K562 (cell line): ENCODE measurements around the gene CNGB1. TPM values are rescaled to one million over a fixed set of nuclear protein-coding genes. Genes with fewer than 3 reads are reported as not detected.

ENCODE experiments used
- ATAC-seq: fragments of 200-7000 bp; cut with Tn5 transposase; 3 replicates; pipeline ENCODE4 v1.9.1; 2020; ENCODE audit warnings: moderate library complexity
- BruUV-seq: library from RNA; stranded (reverse); fragments of 400-500 nt; replicated peaks from 2 replicates; lab custom pipeline; 2021; lab: Mats Ljungman, UMichigan
- CTCF ChIA-PET: fragments of 300-600 bp; formaldehyde crosslinking; extraction: SDS; loops from one replicate; lab custom pipeline; 2021; ENCODE audit warnings: low intra/inter-chr PET ratio; lab: Yijun Ruan, JAX
- POLR2A ChIA-PET: fragments of 300-600, 350-650 bp; sonication (Branson Sonifier 250); formaldehyde crosslinking; extraction: SDS; loops from one replicate; lab custom pipeline; 2021; ENCODE audit warnings: antibody characterized with exemption, inconsistent platforms; lab: Yijun Ruan, JAX
- DNase-seq, 4 experiments: peaks; one replicate each; pipeline versions ENCODE4 v3.0.0 to v3.0.0-alpha.2; 2011 to 2018; ENCODE audit warnings: low spot score in 3 of 4, mixed read lengths in 3 of 4; ENCODE audit errors: extremely low read depth in 1 of 4
- FAIRE-seq: peaks from 2 replicates; lab custom pipeline; 2011; peaks lifted over from hg19 to GRCh38; lab: Jason Lieb, UNC
- H2AFZ ChIP-seq: 2 replicates; pipeline ENCODE4 v1.6.0; 2011; ENCODE audit warnings: low read depth, low read length, control low read depth, inconsistent platforms
- H3K27ac ChIP-seq: fragments of 200-600 bp; 3 replicates; pipeline ENCODE4 v1.8.0; 2011; ENCODE audit warnings: low read depth, mild to moderate bottlenecking, control low read depth, inconsistent platforms, low read length, moderate library complexity, mixed read lengths; ENCODE audit errors: extremely low read depth
- H3K27me3 ChIP-seq, 2 experiments: fragments of 300-600 bp in 1 of 2; 2 replicates in 1 of 2; 3 replicates in 1 of 2; pipeline versions ENCODE4 v1.6.0 to v1.8.0; 2011; ENCODE audit warnings: inconsistent platforms in 2 of 2, low read length in 2 of 2, mild to moderate bottlenecking in 1 of 2, mixed read lengths in 1 of 2, moderate library complexity in 1 of 2; ENCODE audit not compliant: control insufficient read depth in 2 of 2, insufficient read depth in 2 of 2
- H3K36me3 ChIP-seq: fragments of 300-600 bp; 3 replicates; pipeline ENCODE4 v1.8.0; 2011; ENCODE audit warnings: mild to moderate bottlenecking, low read length, inconsistent platforms; ENCODE audit not compliant: control insufficient read depth, insufficient read depth
- H3K4me1 ChIP-seq, 2 experiments: fragments of 200-600 bp in 1 of 2; replicated peaks in 1 of 2; 2 replicates in 1 of 2; 3 replicates in 1 of 2; pipeline versions ENCODE4 v1.5.1 to v1.8.0; 2011; ENCODE audit warnings: inconsistent platforms in 2 of 2, low read length in 2 of 2, mild to moderate bottlenecking in 1 of 2, mixed read lengths in 1 of 2, moderate library complexity in 1 of 2; ENCODE audit not compliant: control insufficient read depth in 2 of 2, insufficient read depth in 2 of 2
- H3K4me2 ChIP-seq: 2 replicates; pipeline ENCODE4 v1.6.1; 2011; ENCODE audit warnings: low read length, control low read depth, inconsistent platforms, mixed read lengths; ENCODE audit not compliant: insufficient read depth
- H3K4me3 ChIP-seq: fragments of 200-600 bp; sonication (generic), shearing (Covaris generic); 2 replicates; pipeline ENCODE4 v1.5.1; 2016; ENCODE audit warnings: control low read depth, inconsistent platforms
- H3K79me2 ChIP-seq: fragments of 200-600 bp; 3 replicates; pipeline ENCODE4 v1.8.0; 2011; ENCODE audit warnings: low read length, inconsistent platforms; ENCODE audit not compliant: control insufficient read depth, insufficient read depth
- H3K9ac ChIP-seq, 2 experiments: 2 replicates each; pipeline versions ENCODE4 v1.6.0 to v1.6.1; 2011; ENCODE audit warnings: low read depth in 2 of 2, low read length in 2 of 2, control low read depth in 1 of 2, inconsistent platforms in 1 of 2, mild to moderate bottlenecking in 1 of 2, mixed read lengths in 1 of 2; ENCODE audit not compliant: insufficient read depth in 1 of 2
- H3K9me1 ChIP-seq: one replicate; pipeline ENCODE4 v1.6.0; 2011; ENCODE audit warnings: inconsistent platforms, mild to moderate bottlenecking, low read length, moderate library complexity; ENCODE audit not compliant: control insufficient read depth, insufficient read depth
- H3K9me3 ChIP-seq: replicated peaks from 2 replicates; pipeline ENCODE4 v1.5.1; 2011; ENCODE audit warnings: low read depth, low read length, inconsistent platforms; ENCODE audit not compliant: control insufficient read depth, insufficient read depth
- H4K20me1 ChIP-seq: replicated peaks from 2 replicates; pipeline ENCODE4 v1.6.1; 2011; ENCODE audit warnings: low read length, inconsistent platforms, mixed read lengths; ENCODE audit not compliant: control insufficient read depth, insufficient read depth
- BCOR ChIP-seq: fragments of 450-650 bp; IDR thresholded peaks from 2 replicates; pipeline ENCODE4 v1.6.1; 2016
- CBFB ChIP-seq: sonication (generic); formaldehyde crosslinking; IDR thresholded peaks from 2 replicates; pipeline ENCODE4 v1.4.0; 2020; ENCODE audit warnings: mild to moderate bottlenecking, missing genetic modification reagents
- CREB1 ChIP-seq, 2 experiments: sonication (generic) in 1 of 2; formaldehyde crosslinking in 1 of 2; IDR thresholded peaks; 2 replicates each; pipeline versions ENCODE4 v1.6.1 to v1.8.0; 2012 to 2022; ENCODE audit warnings: inconsistent platforms in 1 of 2, mild to moderate bottlenecking in 1 of 2, missing genetic modification reagents in 1 of 2, moderate library complexity in 1 of 2
- E4F1 ChIP-seq: fragments of 250-450 bp; sonication (Bioruptor Pico); IDR thresholded peaks from 2 replicates; pipeline ENCODE4 v1.5.0; 2021; ENCODE audit warnings: mild to moderate bottlenecking, borderline replicate concordance
- EP400 ChIP-seq: fragments of 450-650 bp; IDR thresholded peaks from 2 replicates; pipeline ENCODE4 v1.6.1; 2017; ENCODE audit warnings: antibody characterized with exemption, mild to moderate bottlenecking, moderate library complexity
- FOXK1 ChIP-seq: sonication (generic); formaldehyde crosslinking; IDR thresholded peaks from 2 replicates; pipeline ENCODE4 v1.8.0; 2022; ENCODE audit warnings: missing genetic modification reagents, mild to moderate bottlenecking, borderline replicate concordance
- HOXB6 ChIP-seq: fragments of 250-450 bp; sonication (Bioruptor Pico); IDR thresholded peaks from 2 replicates; pipeline ENCODE4 v1.5.1; 2022; ENCODE audit warnings: mild to moderate bottlenecking, borderline replicate concordance
- KDM1A ChIP-seq, 2 experiments: fragments of 450-650 bp; IDR thresholded peaks; 2 replicates each; pipeline ENCODE4 v1.6.1; 2016; ENCODE audit warnings: mild to moderate bottlenecking in 2 of 2
- MAFF ChIP-seq: IDR thresholded peaks from 2 replicates; pipeline ENCODE4 v1.6.1; 2012; ENCODE audit warnings: low read length, improper control_type of control experiment
- NRF1 ChIP-seq, 2 experiments: fragments of 450-650 bp; IDR thresholded peaks in 1 of 2; conservative IDR thresholded peaks in 1 of 2; 2 replicates each; pipeline ENCODE4 v1.6.1; 2014; ENCODE audit warnings: mild to moderate bottlenecking in 2 of 2
- PHF21A ChIP-seq: fragments of 450-650 bp; IDR thresholded peaks from 2 replicates; pipeline ENCODE4 v1.6.1; 2017; ENCODE audit warnings: low read depth, borderline replicate concordance
- PYGO2 ChIP-seq: fragments of 450-650 bp; IDR thresholded peaks from 2 replicates; pipeline ENCODE4 v1.6.1; 2016; ENCODE audit warnings: mild to moderate bottlenecking, missing genetic modification characterization, moderate library complexity, missing compliant biosample characterization
- RCOR1 ChIP-seq, 2 experiments: IDR thresholded peaks; 2 replicates each; pipeline ENCODE4 v1.6.1; 2012; ENCODE audit warnings: low read depth in 2 of 2, low read length in 2 of 2, borderline replicate concordance in 1 of 2, improper control_type of control experiment in 1 of 2
- SMAD3 ChIP-seq: fragments of 450-650 bp; formaldehyde crosslinking; conservative IDR thresholded peaks from 2 replicates; pipeline ENCODE4 v1.4.0; 2020; ENCODE audit warnings: mild to moderate bottlenecking
- SMARCA4 ChIP-seq: fragments of 450-650 bp; IDR thresholded peaks from 2 replicates; pipeline ENCODE4 v1.6.1; 2016
- SMARCB1 ChIP-seq: IDR thresholded peaks from 2 replicates; pipeline ENCODE4 v1.6.1; 2011; ENCODE audit warnings: improper control_type of control experiment, low read depth; ENCODE audit not compliant: insufficient read length
- SMARCE1 ChIP-seq: fragments of 450-650 bp; IDR thresholded peaks from 2 replicates; pipeline ENCODE4 v1.7.1; 2016; ENCODE audit warnings: mild to moderate bottlenecking
- TAF1 ChIP-seq: IDR thresholded peaks from 2 replicates; pipeline ENCODE4 v1.6.1; 2011; ENCODE audit warnings: mild to moderate bottlenecking, low read length, moderate library complexity; ENCODE audit not compliant: insufficient read depth, control insufficient read depth, severe bottlenecking; ENCODE audit errors: extremely low read depth
- TCF7 ChIP-seq: sonication (generic); IDR thresholded peaks from 2 replicates; pipeline ENCODE4 v1.6.1; 2016; ENCODE audit warnings: antibody characterized with exemption, borderline replicate concordance
- ZBTB9 ChIP-seq: fragments of 450-650 bp; formaldehyde crosslinking; IDR thresholded peaks from 2 replicates; pipeline ENCODE4 v1.4.0; 2020; ENCODE audit warnings: mild to moderate bottlenecking, moderate library complexity
- ZC3H11A ChIP-seq: IDR thresholded peaks from 2 replicates; pipeline ENCODE4 v1.6.1; 2012; ENCODE audit warnings: low read depth, low read length, improper control_type of control experiment
- ZNF436 ChIP-seq: fragments of 250-450, 450-650 bp; sonication (Bioruptor Pico); formaldehyde crosslinking; IDR thresholded peaks from 2 replicates; pipeline ENCODE4 v1.7.0; 2020; ENCODE audit warnings: mild to moderate bottlenecking
- WGBS: fragments of 100-300 bp; shearing (Covaris generic); methylation state at CpG from one replicate; pipeline ENCODE4 v1.1.6; 2016; ENCODE audit warnings: low coverage, mixed read lengths; ENCODE audit not compliant: insufficient coverage; ENCODE audit errors: missing lambda C conversion rate; 5-methylcytosine and 5-hydroxymethylcytosine counted together
- in situ Hi-C: fragments of 300-500 bp; cut with MboI; formaldehyde crosslinking; loops from 4 replicates; pipeline ENCODE4 v1.15.0; 2018; ENCODE audit warnings: inconsistent platforms, mixed read lengths
- intact Hi-C: fragments of 100-400 bp; cut with micrococcal nuclease; formaldehyde crosslinking; loops from 2 replicates; pipeline ENCODE4 v1.14.2; 2022
- polyA plus RNA-seq, 8 experiments: library from polyadenylated mRNA; depleted of rRNA in 4 of 8; stranded (reverse) in 5 of 8; unstranded in 3 of 8; fragments of >200 nt; fragmentation: Nextera tagmentation in 2 of 8; fragmentation: Illumina TruSeq in 1 of 8; extraction: Ambion mirVana in 2 of 8; extraction: Trizol in 1 of 8; gene quantifications; 2 replicates each; pipeline versions ENCODE4 v1.2.1 to v1.2.3, GENCODE V29; 2011 to 2014; ENCODE audit warnings: inconsistent platforms in 1 of 8, missing spikeins in 1 of 8
- total RNA-seq, 7 experiments: library from RNA; depleted of rRNA in 6 of 7; stranded (reverse); fragments of >200 nt in 6 of 7; fragmentation: Illumina TruSeq in 2 of 7; extraction: Trizol in 2 of 7; gene quantifications; 2 replicates each; pipeline versions ENCODE4 v1.2.1 to v1.2.3, GENCODE V29; 2011 to 2021; ENCODE audit warnings: low replicate concordance in 1 of 7

The CNGB1 gene
- total and polyA plus RNA-seq, 9 of the 15 experiments (the other 6 are each of a cell fraction or from before 2014, with no cell fraction given): not detected

GRCh38 chr16:57948027-57948426, 22.9 kb downstream of the CNGB1 start (continued):
- TF ChIP-seq PHF21A (no peak), SMARCA4 (no peak), BCOR (peak; percentile 29; the same call in 1 of the 2 replicates), PYGO2 (tag) (no peak), FOXK1 (CRISPR knock-in tag) (no peak), TAF1 (no peak), SMARCB1 (no peak), ZBTB9 (no peak), CREB1 (IDR thresholded peaks at IDR 0.05) (no peak), CREB1 (CRISPR knock-in tag; IDR thresholded peaks at IDR 0.05) (no peak)

- Histone ChIP-seq H3K4me2 (no peak overlapping the region), H4K20me1 (peaks cover 8% of the 10 kb centered on the region), H3K36me3 (no peaks in the 10 kb centered on the region), H3K79me2 (no peaks in the 10 kb centered on the region), H3K9me1 (no peaks in the 10 kb centered on the region), H3K4me1 (no peaks in the 10 kb centered on the region), H3K27me3 (peaks cover 0 to 22% of the 10 kb centered on the region in 2 experiments; a peak in 2 of 5 replicates), H3K9ac (no peak overlapping the region), H2AFZ (no peak overlapping the region), H3K4me3 (no peak overlapping the region), H3K27ac (no peak overlapping the region), H3K9me3 (no peaks in the 10 kb centered on the region)
- ChIA-PET CTCF (no interaction called here), POLR2A (no interaction called here)
- DNase-seq (no peak), FAIRE-seq (no peak), ATAC-seq (no peak)
- WGBS: 0% methylated on average over 2 of the region's 2 CpGs
- BruUV-seq: no TSS peak
- intact Hi-C loops: loop anchor here (5.0 kb wide), 1 partner anchor 55 kb away; the partner anchor contains the start of genes USB1 and ZNF319
- in situ Hi-C loops: no loop called here
- TF ChIP-seq BCOR (peak; percentile 32; the same call in 1 of the 2 replicates), SMAD3 (CRISPR knock-in tag) (no peak), KDM1A (IDR thresholded peaks at IDR 0.05) (no peak), NRF1 (conservative IDR thresholded peaks at IDR 0.05 in 1 of 2, IDR thresholded peaks at IDR 0.05 in 1 of 2) (no peak), EP400 (no peak), ZNF436 (CRISPR knock-in tag) (no peak), ZC3H11A (no peak), E4F1 (CRISPR knock-in tag) (no peak), HOXB6 (CRISPR knock-in tag) (no peak), RCOR1 (IDR thresholded peaks at IDR 0.05; ENCODE audit: borderline replicate concordance in 1 of 2, low read depth in 2 of 2, low read length in 2 of 2) (no peak), TCF7 (no peak), MAFF (no peak), CBFB (CRISPR knock-in tag) (no peak), SMARCE1 (no peak)
Measured at GRCh38 chr16:57947261-57947660, 23.7 kb downstream of the CNGB1 start.
